Left ventricle myocardium inferior (tissue), 1 donor: Measurements from ENCODE around the gene QSER1. TPM values are rescaled to one million over a fixed set of nuclear protein-coding genes. Genes with fewer than 3 reads are reported as not detected.
"Not testable (repeated sequence)": the region's sequence is repeated elsewhere in the genome, so short reads cannot be mapped to it uniquely, and the experiment has no call there.

Experiments
- DNase-seq: peaks from one replicate; pipeline ENCODE4 v3.0.0-alpha.2; 2020
- H3K27ac ChIP-seq: fragments of 200-600 bp; replicated peaks from 2 replicates; pipeline ENCODE4 v1.8.0; 2021
- H3K27me3 ChIP-seq: fragments of 200-600 bp; 2 replicates; pipeline ENCODE4 v1.8.0; 2021; ENCODE audit warnings: low read depth
- H3K36me3 ChIP-seq: fragments of 200-600 bp; 2 replicates; pipeline ENCODE4 v1.8.0; 2021
- H3K4me1 ChIP-seq: fragments of 200-600 bp; 2 replicates; pipeline ENCODE4 v1.8.0; 2021
- H3K4me3 ChIP-seq: fragments of 200-600 bp; 2 replicates; pipeline ENCODE4 v1.8.0; 2021; ENCODE audit warnings: mild to moderate bottlenecking, moderate library complexity
- H3K9me3 ChIP-seq: fragments of 200-600 bp; replicated peaks from 2 replicates; pipeline ENCODE4 v1.8.0; 2021
- intact Hi-C: fragments of 100-400 bp; cut with micrococcal nuclease; formaldehyde crosslinking; loops from one replicate; pipeline ENCODE4 v1.11.0; 2022
- total RNA-seq: library from RNA; stranded (reverse); fragmentation: NEBNext Ultra II Directional; extraction: Animal tissue kit (Norgen Biotek cat#: 25700); gene quantifications from one replicate; pipeline ENCODE4 v1.2.1, GENCODE V29; 2021
- TF ChIP-seq, protein P1 (sequence below): fragments of 200-600 bp; IDR thresholded peaks from 2 replicates; pipeline ENCODE4 v1.8.0; 2021; ENCODE audit warnings: antibody characterized with exemption, mild to moderate bottlenecking, borderline replicate concordance
- donor health status: DM: no; HTN: yes; CAD: no; lungs with severe emphysema.

Gene QSER1
- total RNA-seq, 1 donor from 2014 or later: 15.0 TPM

DNA sequence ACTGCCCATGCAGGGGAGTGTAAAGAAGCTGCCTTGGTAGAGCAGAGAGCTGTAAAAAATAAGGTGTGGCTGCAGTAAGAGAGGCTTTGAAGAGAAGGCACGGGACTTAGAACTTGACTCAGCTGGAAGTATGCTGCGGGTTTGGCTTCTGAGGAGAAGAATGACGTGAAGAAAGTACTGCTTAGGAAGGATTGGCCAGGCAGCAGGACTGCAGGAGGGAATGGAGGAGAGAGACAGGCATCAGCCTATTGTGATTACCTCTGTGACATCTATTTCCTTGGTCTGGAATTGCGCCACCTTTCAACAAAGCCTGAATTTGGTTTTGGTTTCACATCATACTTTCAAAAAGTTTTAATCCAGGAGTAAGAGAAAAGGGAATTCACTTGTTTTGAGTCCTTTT is 40.4 kb upstream of the QSER1 start:
- intact Hi-C loops: no loop called here
- H3K27me3 ChIP-seq: peaks cover 4% of the 10 kb centered on the region
- TF ChIP-seq, protein P1, sequence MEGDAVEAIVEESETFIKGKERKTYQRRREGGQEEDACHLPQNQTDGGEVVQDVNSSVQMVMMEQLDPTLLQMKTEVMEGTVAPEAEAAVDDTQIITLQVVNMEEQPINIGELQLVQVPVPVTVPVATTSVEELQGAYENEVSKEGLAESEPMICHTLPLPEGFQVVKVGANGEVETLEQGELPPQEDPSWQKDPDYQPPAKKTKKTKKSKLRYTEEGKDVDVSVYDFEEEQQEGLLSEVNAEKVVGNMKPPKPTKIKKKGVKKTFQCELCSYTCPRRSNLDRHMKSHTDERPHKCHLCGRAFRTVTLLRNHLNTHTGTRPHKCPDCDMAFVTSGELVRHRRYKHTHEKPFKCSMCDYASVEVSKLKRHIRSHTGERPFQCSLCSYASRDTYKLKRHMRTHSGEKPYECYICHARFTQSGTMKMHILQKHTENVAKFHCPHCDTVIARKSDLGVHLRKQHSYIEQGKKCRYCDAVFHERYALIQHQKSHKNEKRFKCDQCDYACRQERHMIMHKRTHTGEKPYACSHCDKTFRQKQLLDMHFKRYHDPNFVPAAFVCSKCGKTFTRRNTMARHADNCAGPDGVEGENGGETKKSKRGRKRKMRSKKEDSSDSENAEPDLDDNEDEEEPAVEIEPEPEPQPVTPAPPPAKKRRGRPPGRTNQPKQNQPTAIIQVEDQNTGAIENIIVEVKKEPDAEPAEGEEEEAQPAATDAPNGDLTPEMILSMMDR: no peak
- no peak for DNase-seq
- no peak overlapping the region for H3K27ac ChIP-seq
- H3K4me3 ChIP-seq: no peak overlapping the region
- peaks cover 3% of the 10 kb centered on the region for H3K9me3 ChIP-seq
- no peaks in the 10 kb centered on the region for H3K36me3 ChIP-seq
- no peaks in the 10 kb centered on the region for H3K4me1 ChIP-seq

DNA sequence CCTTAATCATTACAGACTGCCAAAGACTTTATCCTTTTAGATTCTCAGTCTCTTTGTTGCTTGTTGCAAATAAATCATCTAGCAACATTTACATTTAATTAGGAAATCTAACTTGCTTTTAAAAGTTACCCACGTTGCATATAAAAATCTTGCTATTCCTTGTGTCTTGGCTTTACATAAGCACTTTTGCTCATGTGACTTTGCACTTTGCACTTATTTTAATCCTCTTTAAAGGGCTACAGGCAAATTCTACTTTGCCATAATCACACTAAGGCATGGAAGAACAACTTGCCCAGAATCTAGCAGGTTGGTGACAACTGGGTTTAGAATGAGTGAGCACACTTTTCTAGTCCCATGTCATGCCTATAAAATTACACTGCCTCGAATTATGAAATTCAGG is 37.0 kb upstream of the QSER1 start:
- intact Hi-C loops: no loop called here
- no peak for DNase-seq
- Histone ChIP-seq H3K27me3 (peaks cover 18% of the 10 kb centered on the region), H3K4me1 (no peaks in the 10 kb centered on the region), H3K9me3 (no peaks in the 10 kb centered on the region), H3K4me3 (no peak overlapping the region), H3K36me3 (no peaks in the 10 kb centered on the region), H3K27ac (no peak overlapping the region)
- TF ChIP-seq, protein P1: no peak

DNA sequence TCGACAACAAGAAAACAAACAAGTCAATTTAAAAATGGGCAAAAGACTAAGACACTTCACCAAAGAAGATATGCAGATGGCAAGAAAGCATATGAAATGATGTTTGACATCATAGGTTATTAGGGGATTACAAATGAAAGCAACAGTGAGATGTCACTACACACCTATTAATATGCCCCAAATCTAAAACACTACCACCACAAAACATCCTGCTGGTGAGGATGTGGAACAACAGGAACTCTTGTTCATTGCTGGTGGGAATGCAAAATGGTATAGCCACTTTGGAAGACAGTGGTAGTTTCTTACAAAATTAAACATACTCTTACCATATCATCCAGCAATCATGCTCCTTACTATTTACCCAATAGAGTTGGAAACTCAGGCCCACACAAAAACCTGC is 33.9 kb upstream of the QSER1 start:
- H3K4me3 ChIP-seq: no peak overlapping the region
- no peak for DNase-seq
- peaks cover 29% of the 10 kb centered on the region for H3K27me3 ChIP-seq
- TF ChIP-seq, protein P1: no peak
- H3K27ac ChIP-seq: no peak overlapping the region
- no peaks in the 10 kb centered on the region for H3K36me3 ChIP-seq
- intact Hi-C loops: no loop called here
- no peaks in the 10 kb centered on the region for H3K4me1 ChIP-seq
- H3K9me3 ChIP-seq: no peaks in the 10 kb centered on the region

DNA sequence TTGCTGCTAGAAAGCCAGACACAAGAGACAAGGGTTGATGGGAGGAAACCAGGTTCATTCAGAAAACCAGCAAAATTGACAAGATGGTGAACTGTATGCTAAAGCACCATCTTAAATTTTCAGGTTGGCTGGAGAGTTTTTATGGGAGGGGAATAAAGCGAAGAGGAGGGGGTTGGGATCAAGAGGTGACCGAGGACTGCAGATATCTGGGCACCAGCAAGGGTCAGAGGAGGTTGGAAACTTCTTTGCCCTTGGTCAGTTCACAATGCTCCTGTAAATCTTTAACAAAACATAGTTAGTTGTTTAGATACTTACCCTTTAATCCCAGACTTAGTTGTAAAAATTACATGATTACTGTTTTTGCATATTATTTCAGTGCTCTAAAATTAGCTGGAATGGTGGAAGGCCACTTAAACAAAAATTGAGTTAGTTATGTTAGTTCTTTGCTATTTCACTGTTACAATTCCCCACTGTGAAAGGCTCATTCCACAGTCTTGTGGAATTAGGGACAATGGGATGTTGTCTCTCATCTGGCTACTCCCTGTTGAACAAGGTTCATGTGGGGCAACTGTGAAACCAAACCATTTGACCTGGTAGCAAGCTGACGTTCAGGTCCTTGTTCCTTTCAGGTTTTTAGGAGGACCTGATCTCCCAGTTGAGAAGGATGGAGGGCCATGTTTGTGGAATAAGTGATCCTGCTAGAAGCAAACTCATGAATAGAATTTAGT is 30.6 kb upstream of the QSER1 start:
- peaks cover 26% of the 10 kb centered on the region for H3K27me3 ChIP-seq
- DNase-seq: no peak
- H3K4me1 ChIP-seq: no peaks in the 10 kb centered on the region
- H3K36me3 ChIP-seq: no peaks in the 10 kb centered on the region
- H3K9me3 ChIP-seq: no peaks in the 10 kb centered on the region
- intact Hi-C loops: no loop called here
- H3K4me3 ChIP-seq: no peak overlapping the region
- TF ChIP-seq, protein P1: no peak
- H3K27ac ChIP-seq: no peak overlapping the region

DNA sequence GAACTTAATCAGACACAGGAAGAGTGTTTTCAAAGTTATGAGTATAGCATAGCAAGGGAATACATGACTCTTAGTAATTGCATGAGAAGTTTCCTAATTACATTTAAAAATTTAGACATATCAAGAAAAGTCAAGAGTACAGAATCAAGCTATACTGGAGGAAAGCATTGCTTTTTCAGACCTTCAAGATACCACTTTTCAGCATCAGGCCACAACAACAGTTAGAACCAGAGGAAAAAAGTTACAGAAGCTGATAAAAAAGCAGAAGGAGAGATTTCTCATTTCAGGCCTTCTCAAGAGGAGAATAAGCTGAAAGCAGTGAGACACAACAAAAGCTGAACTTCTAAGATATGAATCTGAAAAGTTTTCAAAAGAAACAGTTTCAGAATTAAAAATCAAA is 28.1 kb upstream of the QSER1 start:
- DNase-seq: no peak
- H3K4me3 ChIP-seq: no peak overlapping the region
- H3K9me3 ChIP-seq: peaks cover 8% of the 10 kb centered on the region
- no peaks in the 10 kb centered on the region for H3K4me1 ChIP-seq
- no peaks in the 10 kb centered on the region for H3K36me3 ChIP-seq
- peaks cover 21% of the 10 kb centered on the region for H3K27me3 ChIP-seq
- TF ChIP-seq, protein P1: no peak
- intact Hi-C loops: no loop called here
- H3K27ac ChIP-seq: no peak overlapping the region

- H3K9me3 ChIP-seq, H3K4me3 ChIP-seq, DNase-seq, intact Hi-C loops, H3K4me1 ChIP-seq, H3K27ac ChIP-seq, H3K36me3 ChIP-seq: not testable (repeated sequence)
- peaks cover 12% of the 10 kb centered on the region for H3K27me3 ChIP-seq
These were observed 23.9 kb upstream of the QSER1 start for GRCh38 chr11:32868752-32869151.
